T follicular helper cell (primary cell): ENCODE measurements around the gene C1GALT1.

Source experiments
- DNase-seq: peaks from one replicate; pipeline ENCODE4 v3.0.0-alpha.2; 2020; ENCODE audit warnings: low read depth

Gene C1GALT1

GRCh38 chr7:7272294-7272693, 90.0 kb downstream of the C1GALT1 start:
- DNase-seq: no peak

- no peak for DNase-seq
Observed at GRCh38 chr7:7274782-7275181, 92.4 kb downstream of the C1GALT1 start.

GRCh38 chr7:7276161-7276560, 93.8 kb downstream of the C1GALT1 start:
- no peak for DNase-seq

GRCh38 chr7:7290429-7291122, 108.2 kb downstream of the C1GALT1 start:
- no peak for DNase-seq

GRCh38 chr7:7292085-7292484, 109.7 kb downstream of the C1GALT1 start:
- DNase-seq: no peak

GRCh38 chr7:7292608-7293007, 110.3 kb downstream of the C1GALT1 start:
- no peak for DNase-seq

- DNase-seq: no peak
Observed at GRCh38 chr7:7293092-7293491, 110.7 kb downstream of the C1GALT1 start.

- DNase-seq: no peak
Observed at GRCh38 chr7:7294911-7295310, 112.6 kb downstream of the C1GALT1 start.
